IMR-90 (cell line): ENCODE measurements around the gene S100A2. TPM values are rescaled to one million over a fixed set of nuclear protein-coding genes. Genes with fewer than 3 reads are reported as not detected.
A peak's percentile ranks its signal among the peaks of the same experiment; 100 is the strongest.

Source experiments
- ATAC-seq: fragments of 200-7000 bp; cut with Tn5 transposase; 2 replicates; pipeline ENCODE4 v1.9.1; 2020; ENCODE audit warnings: low read depth, mild to moderate bottlenecking, moderate library complexity
- BruUV-seq: library from RNA; stranded (reverse); fragments of 400-500 nt; replicated peaks from 2 replicates; lab custom pipeline; 2021; lab: Mats Ljungman, UMichigan
- CTCF ChIA-PET: fragments of 300-600 bp; formaldehyde crosslinking; extraction: SDS; loops from one replicate; lab custom pipeline; 2021; ENCODE audit warnings: antibody characterized with exemption; lab: Yijun Ruan, JAX
- POLR2A ChIA-PET: fragments of 300-600 bp; sonication (Branson Sonifier 250); formaldehyde crosslinking; loops from one replicate; lab custom pipeline; 2022; ENCODE audit warnings: antibody characterized with exemption; ENCODE audit not compliant: unreplicated experiment; lab: Charles Lee
- DNase-seq: peaks from one replicate; pipeline ENCODE4 v3.0.0; 2013
- H2AFZ ChIP-seq: replicated peaks from 2 replicates; pipeline ENCODE3; 2013; ENCODE audit warnings: low read length, mild to moderate bottlenecking; ENCODE audit not compliant: poor library complexity
- H2AK5ac ChIP-seq: 2 replicates; pipeline ENCODE4 v1.6.1; 2013; ENCODE audit warnings: low read depth, low read length, inconsistent platforms
- H2AK9ac ChIP-seq: replicated peaks from 2 replicates; pipeline ENCODE3; 2013; ENCODE audit warnings: mild to moderate bottlenecking, low read depth, low read length, moderate library complexity; ENCODE audit not compliant: poor library complexity
- H2BK120ac ChIP-seq: 2 replicates; pipeline ENCODE4 v1.6.1; 2013; ENCODE audit warnings: low read depth, low read length, inconsistent platforms
- H2BK15ac ChIP-seq: 3 replicates; pipeline ENCODE4 v1.6.1; 2013; ENCODE audit warnings: low read depth, low read length, inconsistent platforms
- H2BK20ac ChIP-seq: 2 replicates; pipeline ENCODE4 v1.6.1; 2013; ENCODE audit warnings: low read depth, mild to moderate bottlenecking, inconsistent platforms, low read length, moderate library complexity
- H2BK5ac ChIP-seq: 2 replicates; pipeline ENCODE4 v1.6.1; 2013; ENCODE audit warnings: mild to moderate bottlenecking, low read depth, low read length, inconsistent platforms; ENCODE audit not compliant: poor library complexity, severe bottlenecking
- H3K14ac ChIP-seq: replicated peaks from 2 replicates; pipeline ENCODE4 v1.6.1; 2013; ENCODE audit warnings: low read depth, low read length, inconsistent platforms
- H3K18ac ChIP-seq: 2 replicates; pipeline ENCODE4 v1.6.1; 2013; ENCODE audit warnings: low read depth, low read length, control low read depth
- H3K23ac ChIP-seq: 2 replicates; pipeline ENCODE4 v1.6.1; 2013; ENCODE audit warnings: low read depth, low read length, inconsistent platforms
- H3K27ac ChIP-seq: 2 replicates; pipeline ENCODE4 v1.5.1; 2013; ENCODE audit warnings: mild to moderate bottlenecking, control low read depth, low read length; ENCODE audit not compliant: insufficient read depth
- H3K27me3 ChIP-seq: 2 replicates; pipeline ENCODE4 v1.6.1; 2013; ENCODE audit warnings: low read length; ENCODE audit not compliant: control insufficient read depth, insufficient read depth
- H3K36me3 ChIP-seq: 2 replicates; pipeline ENCODE4 v1.6.1; 2013; ENCODE audit warnings: low read length, mixed read lengths; ENCODE audit not compliant: control insufficient read depth, insufficient read depth
- H3K4ac ChIP-seq: 2 replicates; pipeline ENCODE4 v1.6.1; 2013; ENCODE audit warnings: low read depth, low read length, inconsistent platforms
- H3K4me1 ChIP-seq: 2 replicates; pipeline ENCODE4 v1.6.1; 2013; ENCODE audit warnings: low read length, mixed read lengths; ENCODE audit not compliant: control insufficient read depth, insufficient read depth
- H3K4me2 ChIP-seq: 2 replicates; pipeline ENCODE4 v1.6.1; 2013; ENCODE audit warnings: low read depth, mild to moderate bottlenecking, control low read depth, low read length, moderate library complexity
- H3K4me3 ChIP-seq: 2 replicates; pipeline ENCODE4 v1.5.1; 2013; ENCODE audit warnings: low read depth, mild to moderate bottlenecking, control low read depth, low read length, moderate library complexity; ENCODE audit not compliant: insufficient read depth
- H3K56ac ChIP-seq: 2 replicates; pipeline ENCODE4 v1.6.1; 2013; ENCODE audit warnings: low read length, inconsistent platforms; ENCODE audit not compliant: insufficient read depth; ENCODE audit errors: extremely low read depth
- H3K79me1 ChIP-seq, 2 experiments: 2 replicates each; pipeline ENCODE4 v1.6.1; 2013; ENCODE audit warnings: low read length in 2 of 2, inconsistent platforms in 1 of 2, low read depth in 1 of 2
- H3K9ac ChIP-seq: 2 replicates; pipeline ENCODE4 v1.6.1; 2013; ENCODE audit warnings: low read depth, low read length, control low read depth
- H3K9me1 ChIP-seq: 2 replicates; pipeline ENCODE4 v1.6.1; 2013; ENCODE audit warnings: low read length, inconsistent platforms; ENCODE audit not compliant: insufficient read depth
- H3K9me3 ChIP-seq: 2 replicates; pipeline ENCODE4 v1.6.1; 2013; ENCODE audit warnings: low read length; ENCODE audit not compliant: control insufficient read depth, insufficient read depth
- H4K20me1 ChIP-seq: 2 replicates; pipeline ENCODE4 v1.6.1; 2013; ENCODE audit warnings: low read length, inconsistent platforms; ENCODE audit not compliant: insufficient read depth
- H4K5ac ChIP-seq: 2 replicates; pipeline ENCODE4 v1.6.1; 2013; ENCODE audit warnings: mild to moderate bottlenecking, low read depth, low read length, control low read depth
- H4K8ac ChIP-seq, 2 experiments: 2 replicates each; pipeline ENCODE4 v1.6.1; 2013; ENCODE audit warnings: low read depth in 2 of 2, low read length in 2 of 2, control low read depth in 1 of 2, inconsistent platforms in 1 of 2
- H4K91ac ChIP-seq: 2 replicates; pipeline ENCODE4 v1.6.1; 2013; ENCODE audit warnings: low read depth, low read length, inconsistent platforms; ENCODE audit not compliant: insufficient read depth
- CEBPB ChIP-seq: IDR thresholded peaks from 2 replicates; pipeline ENCODE4 v1.6.1; 2012; ENCODE audit warnings: low read depth, low read length, improper control_type of control experiment
- RFX5 ChIP-seq: IDR thresholded peaks from 2 replicates; pipeline ENCODE4 v1.8.0; 2012; ENCODE audit warnings: low read depth, mild to moderate bottlenecking, low read length, moderate library complexity
- WGBS, 2 experiments: methylation state at CpG; one replicate each; pipeline versions ENCODE4 v1.1.5 to v1.1.7; 2013; ENCODE audit warnings: missing lambda C conversion rate in 2 of 2; ENCODE audit not compliant: insufficient read length in 1 of 2; ENCODE audit errors: extremely low coverage in 2 of 2; 5-methylcytosine and 5-hydroxymethylcytosine counted together
- dilution Hi-C: fragments of 300-500 bp; cut with HindIII; formaldehyde crosslinking; loops from one replicate; pipeline ENCODE4 v1.14.3; 2018; ENCODE audit warnings: low sequenced_read_pairs; ENCODE audit not compliant: unreplicated experiment
- in situ Hi-C: fragments of 300-500 bp; cut with MboI; formaldehyde crosslinking; loops from 3 replicates; pipeline ENCODE4 v1.14.3; 2019; ENCODE audit warnings: low sequenced_read_pairs, inconsistent platforms, mixed read lengths
- intact Hi-C: fragments of 100-400 bp; cut with micrococcal nuclease; formaldehyde crosslinking; loops from 2 replicates; pipeline ENCODE4 v1.10.0; 2022
- polyA plus RNA-seq, 3 experiments: library from polyadenylated mRNA; depleted of rRNA; stranded (reverse); fragments of >200 nt; gene quantifications; 2 replicates each; pipeline ENCODE4 v1.2.3, GENCODE V29; 2012; ENCODE audit warnings: low replicate concordance in 1 of 3
- total RNA-seq: library from RNA; depleted of rRNA; stranded (reverse); fragments of >200 nt; gene quantifications from 2 replicates; pipeline ENCODE4 v1.2.3, GENCODE V29; 2012

S100A2 gene
- total and polyA plus RNA-seq, 2 of the 4 experiments (the other 2 are of a cell fraction) = 3.6 to 7.9 TPM

DNA sequence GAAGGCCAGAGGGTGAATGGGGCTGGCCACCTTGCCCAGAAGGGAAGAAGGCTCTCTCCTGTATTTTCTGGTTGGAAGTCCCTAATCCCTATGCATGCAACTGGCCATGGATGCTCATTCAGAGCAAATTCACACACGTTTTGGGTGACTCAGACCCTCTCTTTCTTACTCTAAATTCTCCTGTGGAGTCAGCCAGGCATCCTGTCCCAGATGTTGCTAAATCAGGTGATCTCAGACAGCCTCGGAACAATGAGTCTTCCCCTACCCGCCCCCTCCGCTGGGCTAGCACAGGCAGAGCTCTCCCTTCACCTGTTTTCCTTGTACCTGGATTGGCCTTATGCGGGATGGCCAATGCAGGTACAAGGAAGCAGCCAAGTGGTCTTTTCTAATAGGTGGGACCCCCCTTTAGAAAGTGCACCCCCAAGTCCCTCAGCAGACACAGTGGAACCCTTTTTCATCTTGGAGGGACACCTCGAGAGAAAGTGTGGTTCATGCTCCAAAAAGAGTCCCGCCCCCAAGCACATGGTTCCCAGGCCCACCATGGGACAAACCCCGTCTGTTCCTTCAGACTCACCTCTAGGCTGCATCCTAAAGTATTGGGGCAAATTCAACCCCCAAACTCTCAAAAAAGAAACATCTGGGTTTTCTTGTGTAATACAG is 38.5 kb downstream of the S100A2 start:
- Histone ChIP-seq H3K23ac (no peak overlapping the region), H2AFZ (no peak overlapping the region), H2AK9ac (peak overlapping the region; percentile 25), H4K20me1 (no peaks in the 10 kb centered on the region; the same call in 1 of the 2 replicates), H3K4me2 (no peak overlapping the region), H3K18ac (no peak overlapping the region), H4K91ac (no peak overlapping the region), H3K79me1 (peaks cover 0 to 18% of the 10 kb centered on the region in 2 experiments; a peak in 2 of 4 replicates), H4K5ac (no peak overlapping the region), H3K4me3 (no peak overlapping the region), H2BK5ac (no peak overlapping the region), H3K9me1 (peaks cover 8% of the 10 kb centered on the region; the same call in 1 of the 2 replicates), H3K4ac (no peak overlapping the region), H3K56ac (no peak overlapping the region), H2BK15ac (no peak overlapping the region), H3K9me3 (no peaks in the 10 kb centered on the region), H3K27me3 (no peaks in the 10 kb centered on the region), H3K4me1 (peaks cover 15% of the 10 kb centered on the region), H4K8ac (no peak overlapping the region), H2BK20ac (no peak overlapping the region), H3K27ac (no peak overlapping the region), H3K36me3 (no peaks in the 10 kb centered on the region), H3K9ac (no peak overlapping the region), H3K14ac (no peak overlapping the region), H2BK120ac (no peak overlapping the region), H2AK5ac (no peak overlapping the region)
- ATAC-seq (no peak), DNase-seq (peak; percentile 66)
- dilution Hi-C loops (no loop called here), in situ Hi-C loops (loop anchor here (25.0 kb wide), 1 partner anchor 435 kb away; the partner anchor contains the start of genes CREB3L4, CRTC2 and SLC39A1), intact Hi-C loops (no loop called here)
- ChIA-PET POLR2A (no interaction called here), CTCF (no interaction called here)
- TF ChIP-seq RFX5 (no peak), CEBPB (peak; percentile 51; the same call in 1 of the 2 replicates)
- 22% methylated on average over 1 of the region's 8 CpGs; no CpG with 5 or more reads in 1 of the 2 experiments for WGBS, 2 experiments
- no TSS peak for BruUV-seq
